GM12891 (cell line): ENCODE data around the gene METTL9.

Experiments
- PAX5 ChIP-seq: IDR thresholded peaks from 2 replicates; pipeline ENCODE4 v1.6.1; 2011; ENCODE audit warnings: low read length, moderate library complexity, mild to moderate bottlenecking; ENCODE audit not compliant: insufficient read depth, severe bottlenecking
- POLR2A ChIP-seq: IDR thresholded peaks from 2 replicates; pipeline ENCODE4 v1.6.1; 2011; ENCODE audit warnings: low read depth, low read length, control low read depth
- POLR2AphosphoS5 ChIP-seq: IDR thresholded peaks from 2 replicates; pipeline ENCODE4 v1.6.1; 2011; ENCODE audit warnings: low read depth, low read length, control low read depth
- POU2F2 ChIP-seq: IDR thresholded peaks from 2 replicates; pipeline ENCODE4 v1.6.1; 2011; ENCODE audit warnings: low read depth, mild to moderate bottlenecking, control low read depth, low read length, moderate library complexity
- SPI1 ChIP-seq: IDR thresholded peaks from 2 replicates; pipeline ENCODE4 v1.6.1; 2011; ENCODE audit warnings: low read depth, low read length, control low read depth
- TAF1 ChIP-seq: IDR thresholded peaks from 2 replicates; pipeline ENCODE4 v1.6.1; 2011; ENCODE audit warnings: low read depth, low read length, control low read depth

- TF ChIP-seq SPI1 (no peak), POLR2AphosphoS5 (no peak), POLR2A (no peak), TAF1 (no peak), POU2F2 (no peak), PAX5 (no peak)
Observed at GRCh38 chr16:21641916-21642315, 42.5 kb downstream of the METTL9 start.
